Activated T-cell treated with anti-CD3 and anti-CD28 coated beads, Interleukin-2, amount 50 U/mL, for 72 hours (primary cell): ENCODE results near the gene AIRE. TPM values are rescaled to one million over a fixed set of nuclear protein-coding genes. Genes with fewer than 3 reads are reported as not detected.

Experiments
- ATAC-seq, 2 donors: fragments of 150-1000 bp; cut with Tn5 transposase; replicated peaks in 1 of 2; 2 replicates each; pipeline ENCODE4 v1.10.0; 2021; ENCODE audit warnings: moderate library complexity in 2 of 2, mild to moderate bottlenecking in 1 of 2
- DNase-seq, 2 donors: peaks; one replicate each; pipeline ENCODE4 v3.0.0; 2021 to 2022; ENCODE audit warnings: mixed read lengths in 1 of 2
- H3K27ac Mint-ChIP-seq: one replicate; pipeline ENCODE4 v1.8.0; 2022; ENCODE audit warnings: mild to moderate bottlenecking, moderate library complexity, mixed read lengths
- H3K27me3 Mint-ChIP-seq: one replicate; pipeline ENCODE4 v1.8.0; 2022; ENCODE audit warnings: low read depth, mixed read lengths
- H3K36me3 Mint-ChIP-seq, 2 donors: one replicate each; pipeline ENCODE4 v1.8.0; 2022; ENCODE audit warnings: mixed read lengths in 2 of 2, mild to moderate bottlenecking in 1 of 2; ENCODE audit not compliant: insufficient read depth in 2 of 2
- H3K4me1 Mint-ChIP-seq: one replicate; pipeline ENCODE4 v1.8.0; 2022; ENCODE audit warnings: low read depth, mixed read lengths
- H3K4me3 Mint-ChIP-seq, 2 donors: one replicate each; pipeline ENCODE4 v1.8.0; 2022; ENCODE audit warnings: mild to moderate bottlenecking in 2 of 2, mixed read lengths in 2 of 2, moderate library complexity in 2 of 2
- H3K9me3 Mint-ChIP-seq, 2 donors: one replicate each; pipeline ENCODE4 v1.8.0; 2022; ENCODE audit warnings: mixed read lengths in 2 of 2
- total RNA-seq, 2 donors: library from RNA; stranded (reverse); gene quantifications; one replicate each; pipeline ENCODE4 v1.2.3, GENCODE V29; 2022

Gene AIRE
- total RNA-seq, 2 donors from 2014 or later = not detected

DNA sequence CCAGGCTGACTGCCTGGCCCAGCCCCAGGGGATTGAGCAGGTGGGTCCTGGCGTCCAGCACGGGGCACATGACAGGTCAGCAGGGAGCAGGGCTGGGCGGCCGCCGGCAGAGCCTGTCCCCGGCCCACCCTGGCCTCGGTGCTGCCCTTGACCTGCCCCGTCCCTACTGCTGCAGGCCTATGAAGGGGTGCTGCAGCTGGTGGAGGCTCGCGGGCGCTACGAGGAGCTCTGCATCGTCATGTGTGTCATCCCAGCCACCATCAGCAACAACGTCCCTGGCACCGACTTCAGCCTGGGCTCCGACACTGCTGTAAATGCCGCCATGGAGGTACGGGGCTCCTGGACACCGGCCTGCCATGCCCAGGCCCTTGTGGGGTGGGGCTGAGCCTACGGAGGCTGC, 37.9 kb downstream of the AIRE start:
- Mint-ChIP-seq H3K27ac (no peak overlapping the region), H3K4me1 (no peaks in the 10 kb centered on the region), H3K9me3 (no peaks in the 10 kb centered on the region), H3K36me3 (no peaks in the 10 kb centered on the region), H3K27me3 (no peaks in the 10 kb centered on the region), H3K4me3 (no peak overlapping the region)
- DNase-seq (no peak), ATAC-seq (no peak)

DNA sequence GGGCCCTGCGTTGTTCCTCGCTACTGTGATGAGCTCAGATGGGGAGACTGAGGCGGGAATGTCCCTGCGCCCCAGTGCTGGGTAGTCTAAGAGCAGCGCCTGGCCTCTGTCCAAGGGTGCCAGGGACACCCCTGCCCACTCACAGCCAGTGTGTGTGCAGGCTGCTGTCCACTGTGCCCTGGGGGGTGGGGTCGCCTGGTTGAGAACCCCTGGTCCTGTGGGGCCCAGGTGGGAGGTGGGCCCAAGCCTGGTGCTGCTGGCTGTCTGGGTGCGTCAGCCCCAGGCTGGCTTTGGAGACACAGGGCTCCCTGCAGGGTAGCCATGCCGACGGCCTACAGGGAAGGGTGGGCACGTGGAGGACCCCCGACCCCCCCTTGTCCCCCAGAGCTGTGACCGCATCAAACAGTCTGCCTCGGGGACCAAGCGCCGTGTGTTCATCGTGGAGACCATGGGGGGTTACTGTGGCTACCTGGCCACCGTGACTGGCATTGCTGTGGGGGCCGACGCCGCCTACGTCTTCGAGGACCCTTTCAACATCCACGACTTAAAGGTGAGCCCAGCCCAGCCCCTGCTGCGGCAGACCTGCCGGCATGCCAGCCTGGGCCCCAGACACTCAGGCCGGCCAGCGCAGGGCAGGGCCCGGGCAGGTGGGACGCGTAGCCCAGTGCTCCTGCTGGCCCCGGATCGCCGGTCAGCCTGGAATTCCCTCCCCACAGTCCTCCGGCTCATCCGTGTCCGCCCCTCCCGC, 38.6 kb downstream of the AIRE start:
- Mint-ChIP-seq H3K4me1 (no peaks in the 10 kb centered on the region), H3K27ac (no peak overlapping the region), H3K36me3 (no peaks in the 10 kb centered on the region), H3K9me3 (no peaks in the 10 kb centered on the region), H3K4me3 (no peak overlapping the region), H3K27me3 (no peaks in the 10 kb centered on the region)
- ATAC-seq (no peak), DNase-seq (no peak)

DNA sequence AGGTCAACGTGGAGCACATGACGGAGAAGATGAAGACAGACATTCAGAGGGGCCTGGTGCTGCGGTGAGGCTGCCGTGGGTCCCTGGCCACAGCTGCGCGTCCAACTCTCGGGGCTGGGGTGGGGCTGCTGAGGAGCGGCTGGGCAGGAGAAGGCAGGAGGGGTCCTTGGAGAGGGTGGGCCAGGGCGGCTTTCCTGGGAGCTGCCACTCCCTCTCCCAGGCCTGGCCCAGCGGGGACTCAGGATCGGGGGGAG, 39.1 kb downstream of the AIRE start:
- no peak for ATAC-seq
- Mint-ChIP-seq H3K4me1 (no peaks in the 10 kb centered on the region), H3K4me3 (no peak overlapping the region), H3K9me3 (no peaks in the 10 kb centered on the region), H3K36me3 (no peaks in the 10 kb centered on the region), H3K27ac (no peak overlapping the region), H3K27me3 (no peaks in the 10 kb centered on the region)
- DNase-seq = no peak

DNA sequence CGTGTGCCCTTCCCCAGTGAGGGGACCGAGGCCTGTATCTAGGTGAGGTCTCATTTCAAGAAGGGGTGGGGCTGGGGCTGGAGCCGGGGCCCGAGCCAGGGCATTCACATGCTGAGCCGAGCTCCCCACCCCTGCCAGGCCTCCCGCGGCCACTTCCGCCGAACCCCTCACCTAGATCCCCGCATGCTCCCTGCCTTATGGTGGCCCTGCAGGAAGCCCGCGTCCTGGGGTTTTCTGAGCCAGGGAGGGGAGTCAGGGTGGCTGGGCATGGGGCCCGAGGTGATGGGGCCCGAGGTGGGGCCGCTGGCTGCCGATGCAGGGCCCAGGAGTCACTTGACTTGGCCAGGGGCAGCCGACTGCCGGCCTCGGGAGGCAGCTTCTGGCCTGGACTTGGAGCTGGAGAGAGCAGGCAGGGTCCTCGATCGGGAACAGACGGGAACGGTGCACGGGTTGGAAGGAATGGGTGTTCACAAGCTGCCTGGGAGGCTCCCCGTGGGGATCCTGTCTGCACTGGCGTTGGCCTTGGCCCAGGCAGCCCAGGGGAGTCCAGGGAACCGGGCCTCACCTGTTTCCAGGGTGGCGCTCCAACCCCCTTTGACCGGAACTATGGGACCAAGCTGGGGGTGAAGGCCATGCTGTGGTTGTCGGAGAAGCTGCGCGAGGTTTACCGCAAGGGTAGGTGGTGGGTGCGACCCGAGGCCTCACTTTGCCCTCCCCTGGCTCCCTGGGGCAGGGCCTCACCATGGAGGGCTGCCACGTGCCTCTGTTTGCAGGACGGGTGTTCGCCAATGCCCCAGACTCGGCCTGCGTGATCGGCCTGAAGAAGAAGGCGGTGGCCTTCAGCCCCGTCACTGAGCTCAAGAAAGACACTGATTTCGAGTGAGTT, 40.0 kb downstream of the AIRE start:
- ATAC-seq (no peak), DNase-seq (no peak)
- Mint-ChIP-seq H3K9me3 (no peaks in the 10 kb centered on the region), H3K36me3 (no peaks in the 10 kb centered on the region), H3K27ac (no peak overlapping the region), H3K27me3 (no peaks in the 10 kb centered on the region), H3K4me1 (no peaks in the 10 kb centered on the region), H3K4me3 (no peak overlapping the region)

DNA sequence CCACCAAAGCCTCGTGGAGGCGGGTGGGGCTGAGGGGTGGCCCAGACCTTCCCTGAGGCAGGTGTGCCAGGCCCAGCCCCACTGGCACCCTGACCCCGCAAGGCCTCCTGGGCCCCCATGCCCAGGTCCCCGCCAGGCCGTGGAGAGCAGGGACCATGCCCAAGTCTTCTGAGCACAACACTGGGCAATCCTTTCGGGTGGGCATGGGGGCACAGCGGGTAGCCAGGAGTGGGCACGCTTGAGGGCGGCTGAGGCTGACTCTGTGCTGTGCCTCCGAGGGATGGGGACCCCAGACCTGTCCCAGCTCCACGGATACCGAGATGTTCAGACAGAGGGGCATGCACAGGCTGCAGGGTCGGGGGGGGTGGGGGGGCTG, 40.6 kb downstream of the AIRE start:
- ATAC-seq (no peak), DNase-seq (no peak)
- Mint-ChIP-seq H3K27ac (no peak overlapping the region), H3K27me3 (no peaks in the 10 kb centered on the region), H3K4me1 (no peaks in the 10 kb centered on the region), H3K9me3 (no peaks in the 10 kb centered on the region), H3K4me3 (no peak overlapping the region), H3K36me3 (no peaks in the 10 kb centered on the region)

DNA sequence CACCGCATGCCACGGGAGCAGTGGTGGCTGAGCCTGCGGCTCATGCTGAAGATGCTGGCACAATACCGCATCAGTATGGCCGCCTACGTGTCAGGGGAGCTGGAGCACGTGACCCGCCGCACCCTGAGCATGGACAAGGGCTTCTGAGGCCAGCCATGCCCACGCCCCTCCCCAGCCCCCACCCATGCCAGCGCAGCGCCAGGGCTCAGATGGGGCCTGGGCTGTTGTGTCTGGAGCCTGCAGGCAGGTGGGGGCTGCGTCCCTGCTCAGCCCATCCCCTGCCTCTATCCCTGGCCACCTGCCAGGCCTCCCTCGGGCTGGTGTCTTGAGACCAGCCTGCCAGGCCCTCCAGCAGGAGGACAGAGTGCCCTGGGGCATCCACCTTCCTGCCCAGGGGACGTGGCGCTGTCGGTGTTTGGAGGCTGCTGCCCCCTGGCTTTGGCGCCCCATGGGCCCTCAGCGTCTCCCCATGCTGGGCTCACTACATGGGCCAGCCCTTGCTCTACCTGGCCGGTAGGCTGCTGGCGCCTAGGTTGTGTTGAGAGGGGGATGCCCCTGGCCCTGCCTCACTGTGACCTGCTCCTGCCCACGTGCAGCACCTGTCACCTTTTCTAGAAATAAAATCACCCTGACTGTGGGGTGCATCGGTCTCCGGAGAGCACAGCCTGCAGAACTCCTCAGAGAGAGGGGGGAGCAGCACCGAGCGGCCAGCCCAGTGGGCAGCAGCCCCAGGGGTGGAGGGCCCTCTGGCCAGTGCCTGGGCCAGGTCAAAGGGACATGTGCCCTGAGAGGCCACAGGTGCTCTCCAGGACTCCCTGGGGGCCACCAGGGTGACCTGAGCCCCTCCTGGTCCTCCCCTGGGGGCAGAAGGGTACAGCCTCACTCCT, 41.3 kb downstream of the AIRE start:
- ATAC-seq = no peak
- no peak for DNase-seq
- Mint-ChIP-seq H3K27ac (no peak overlapping the region), H3K9me3 (no peaks in the 10 kb centered on the region), H3K4me1 (no peaks in the 10 kb centered on the region), H3K27me3 (no peaks in the 10 kb centered on the region), H3K4me3 (no peak overlapping the region), H3K36me3 (no peaks in the 10 kb centered on the region)

DNA sequence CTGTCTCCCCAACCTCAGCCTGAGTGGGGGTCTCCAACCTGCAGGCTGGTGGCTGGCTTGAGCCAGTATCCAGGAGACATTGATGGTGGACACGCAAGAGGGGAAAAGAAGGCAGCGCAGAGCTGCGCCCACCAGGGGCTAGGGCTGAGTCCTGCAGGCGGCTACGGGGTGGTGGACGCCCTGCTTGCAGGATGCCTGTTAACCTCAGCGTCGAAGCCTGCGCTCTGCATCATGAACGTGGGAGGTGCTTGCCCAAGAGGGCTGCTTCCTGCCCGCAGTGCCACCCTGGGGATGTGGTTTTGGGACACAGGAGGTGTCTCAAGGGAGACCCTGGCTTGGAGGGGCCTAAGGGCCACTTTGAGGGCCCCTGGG, 41.9 kb downstream of the AIRE start:
- H3K4me1 Mint-ChIP-seq = no peaks in the 10 kb centered on the region
- no peak overlapping the region for H3K4me3 Mint-ChIP-seq
- H3K27me3 Mint-ChIP-seq = no peaks in the 10 kb centered on the region
- no peak for DNase-seq
- no peak overlapping the region for H3K27ac Mint-ChIP-seq
- no peaks in the 10 kb centered on the region for H3K36me3 Mint-ChIP-seq
- no peaks in the 10 kb centered on the region for H3K9me3 Mint-ChIP-seq
- no peak for ATAC-seq

DNA sequence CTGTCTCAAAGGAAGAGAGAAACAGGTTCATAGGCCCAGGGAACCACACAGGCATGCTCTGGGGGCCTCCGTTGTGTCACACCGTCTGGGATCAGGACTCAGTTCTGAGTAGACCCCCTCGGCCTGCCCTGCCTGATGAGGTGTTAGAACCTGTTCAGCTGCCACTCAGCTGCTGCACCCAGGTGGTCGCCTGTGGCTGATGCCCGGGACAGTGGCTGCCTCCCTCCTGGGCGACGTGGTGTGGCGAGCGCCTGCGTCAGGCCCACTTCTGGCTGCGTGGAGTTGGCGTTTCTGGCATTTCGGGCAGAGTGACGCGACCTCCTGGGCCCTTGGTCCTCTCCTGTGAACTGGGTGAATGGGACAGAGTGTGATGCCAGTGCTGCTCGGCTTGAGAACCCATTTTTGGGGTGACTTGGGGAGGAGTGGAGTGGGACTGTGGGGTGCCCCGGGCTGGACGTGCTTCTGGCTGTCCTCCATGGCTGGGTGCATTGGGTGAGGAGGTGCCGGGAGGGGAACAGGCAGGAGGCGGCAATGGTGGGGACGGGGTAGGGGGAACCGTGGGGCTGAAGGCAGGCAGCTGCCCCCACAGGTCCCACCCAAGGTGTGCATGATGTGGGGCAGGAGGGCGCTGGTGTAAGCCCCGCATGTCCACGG, 42.7 kb downstream of the AIRE start:
- H3K27ac Mint-ChIP-seq = no peak overlapping the region
- ATAC-seq = no peak

DNA sequence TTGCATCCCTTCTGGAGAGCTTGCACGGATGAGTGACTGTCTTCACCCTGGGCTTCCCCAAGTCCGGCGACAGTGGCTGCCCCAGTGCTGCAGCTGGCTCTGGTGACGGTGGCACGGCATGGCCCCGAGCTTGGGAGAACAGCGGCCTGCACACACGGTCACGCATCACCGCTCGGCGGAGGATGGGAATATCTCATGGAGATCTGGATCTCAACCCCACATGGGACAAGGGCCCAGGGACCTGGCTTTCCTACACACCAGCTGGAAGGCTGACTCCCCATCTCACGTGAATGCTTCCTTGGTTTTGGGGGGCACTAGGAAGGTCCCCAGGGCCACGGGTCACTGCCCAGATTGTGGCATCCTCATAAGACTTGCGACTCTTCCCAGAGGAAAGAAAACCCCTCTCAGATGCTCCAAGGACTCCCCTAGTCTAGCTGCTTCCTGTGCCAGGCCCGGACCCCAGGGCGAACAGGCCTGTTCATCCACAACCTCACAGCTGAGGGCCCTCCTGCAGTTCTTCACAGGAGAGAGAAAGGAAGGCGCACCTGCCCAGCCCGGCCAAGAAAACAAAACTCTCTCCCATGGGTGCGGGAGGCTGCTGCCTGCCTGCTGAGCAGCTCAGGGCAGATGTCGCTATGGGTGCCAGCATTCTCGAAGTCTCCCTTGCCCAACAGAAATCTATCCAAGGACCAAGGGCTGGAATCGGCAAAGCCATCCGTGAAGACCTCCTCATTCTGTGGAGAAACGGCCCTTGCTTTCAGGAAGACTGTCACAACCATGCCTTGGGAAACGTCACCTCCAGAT, 43.6 kb downstream of the AIRE start:
- Mint-ChIP-seq H3K27ac (no peak overlapping the region), H3K9me3 (no peaks in the 10 kb centered on the region)

More for the DNA sequence above, 42.7 kb downstream of the AIRE start:
- no peak for DNase-seq
- no peaks in the 10 kb centered on the region for H3K36me3 Mint-ChIP-seq
- H3K9me3 Mint-ChIP-seq = no peaks in the 10 kb centered on the region
- H3K4me3 Mint-ChIP-seq = no peak overlapping the region
- no peaks in the 10 kb centered on the region for H3K27me3 Mint-ChIP-seq
- H3K4me1 Mint-ChIP-seq = no peaks in the 10 kb centered on the region

DNA sequence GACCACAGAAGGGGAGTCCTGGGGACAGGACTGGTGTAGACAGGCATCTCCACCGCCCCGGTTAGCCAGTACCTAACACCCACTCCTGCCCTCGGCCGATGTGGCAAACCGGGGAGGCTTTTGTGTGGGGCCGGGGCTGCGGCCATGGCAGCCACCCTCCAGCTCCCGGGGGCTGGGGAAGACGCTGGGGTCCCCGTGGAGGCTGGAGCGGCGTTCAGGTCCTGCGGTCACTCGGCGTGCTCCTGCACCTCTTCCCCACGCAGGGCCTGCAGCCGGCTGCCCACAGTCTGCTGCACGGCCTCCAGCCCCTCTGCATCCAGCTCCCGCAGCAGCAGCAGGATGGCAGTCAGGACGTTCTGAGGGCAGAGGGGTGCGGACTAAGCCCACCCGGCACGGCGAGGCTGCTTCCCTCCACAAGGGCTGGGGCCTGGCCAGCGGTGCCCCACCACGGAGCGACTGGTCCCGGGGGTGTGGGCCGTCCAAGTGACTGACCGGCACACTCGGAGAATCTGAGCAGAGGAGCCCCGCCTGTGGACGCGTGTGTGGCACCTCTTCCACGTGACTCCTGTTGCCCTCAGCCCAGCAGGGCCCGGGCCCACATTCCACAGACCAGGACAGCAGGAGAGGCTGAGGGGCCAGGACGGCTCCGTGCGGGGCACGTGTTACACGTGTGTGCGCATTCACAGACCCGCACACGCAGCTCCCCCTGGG, 44.5 kb downstream of the AIRE start:
- DNase-seq = no peak
- no peak overlapping the region for H3K27ac Mint-ChIP-seq
- no peaks in the 10 kb centered on the region for H3K9me3 Mint-ChIP-seq
- ATAC-seq = no peak
- H3K4me3 Mint-ChIP-seq = no peak overlapping the region
- no peaks in the 10 kb centered on the region for H3K27me3 Mint-ChIP-seq
- no peaks in the 10 kb centered on the region for H3K4me1 Mint-ChIP-seq
- H3K36me3 Mint-ChIP-seq = no peaks in the 10 kb centered on the region

More for the DNA sequence above, 43.6 kb downstream of the AIRE start:
- Mint-ChIP-seq H3K36me3 (no peaks in the 10 kb centered on the region), H3K4me3 (no peak overlapping the region), H3K27me3 (no peaks in the 10 kb centered on the region), H3K4me1 (no peaks in the 10 kb centered on the region)
- ATAC-seq = no peak
- no peak for DNase-seq

DNA sequence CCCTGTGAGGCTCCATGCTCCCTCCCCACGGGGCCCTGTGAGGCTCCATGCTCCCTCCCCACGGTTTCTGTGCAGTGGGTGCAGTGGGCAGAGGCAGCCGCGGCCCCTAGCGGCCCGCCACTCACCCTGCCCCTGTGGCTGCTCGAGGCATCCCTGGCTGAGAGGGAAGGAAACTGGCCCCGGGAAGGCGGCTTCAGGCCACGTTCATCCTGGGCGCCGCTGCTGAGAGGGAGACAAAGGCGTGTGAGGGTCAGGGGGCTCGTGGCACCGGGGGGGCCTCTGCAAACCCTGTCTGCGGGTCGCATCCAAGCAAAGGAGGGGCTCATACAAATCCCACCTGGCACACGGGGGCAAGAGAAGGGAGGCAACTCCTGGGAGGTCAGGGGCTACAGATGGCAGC, 45.0 kb downstream of the AIRE start:
- Mint-ChIP-seq H3K4me3 (no peak overlapping the region), H3K9me3 (no peaks in the 10 kb centered on the region), H3K4me1 (no peaks in the 10 kb centered on the region), H3K27ac (no peak overlapping the region), H3K27me3 (no peaks in the 10 kb centered on the region), H3K36me3 (no peaks in the 10 kb centered on the region)
- DNase-seq (no peak), ATAC-seq (no peak)

DNA sequence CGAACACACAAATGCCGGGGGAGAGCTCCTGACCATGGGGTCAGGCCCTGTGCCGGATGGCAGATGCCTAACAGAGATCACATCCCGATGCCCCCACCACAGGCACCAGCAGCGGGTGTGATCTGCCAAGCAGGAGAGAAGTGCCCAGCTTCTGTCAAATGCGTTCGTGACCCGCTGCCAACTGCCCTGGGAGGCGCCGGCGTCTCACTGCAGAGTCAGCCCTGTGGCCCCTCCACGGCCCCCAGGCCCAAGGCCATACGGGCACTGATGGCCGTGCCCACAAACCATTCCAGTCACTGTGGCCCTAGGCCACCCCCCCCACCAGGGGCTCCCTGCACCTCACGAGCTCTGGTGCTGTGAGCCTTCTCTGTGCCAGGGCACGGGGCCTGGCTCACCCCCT, 45.5 kb downstream of the AIRE start:
- Mint-ChIP-seq H3K4me1 (no peaks in the 10 kb centered on the region), H3K9me3 (no peaks in the 10 kb centered on the region), H3K36me3 (no peaks in the 10 kb centered on the region), H3K27me3 (no peaks in the 10 kb centered on the region), H3K27ac (no peak overlapping the region), H3K4me3 (no peak overlapping the region)
- ATAC-seq (no peak), DNase-seq (no peak)
